Keratinocyte (primary cell): ENCODE results near the gene CBLL1.

Source experiments
- CTCF ChIP-seq, 3 experiments: IDR thresholded peaks in 1 of 3; conservative IDR thresholded peaks in 1 of 3; optimal IDR thresholded peaks in 1 of 3; 2 replicates in 2 of 3; 3 replicates in 1 of 3; pipeline versions ENCODE3 to v1.5.1; 2011; ENCODE audit warnings: low read length in 3 of 3, mild to moderate bottlenecking in 3 of 3, moderate library complexity in 2 of 3, control low read depth in 1 of 3, inconsistent platforms in 1 of 3; ENCODE audit not compliant: insufficient read depth in 2 of 3; ENCODE audit errors: extremely low read depth in 1 of 3
- EZH2 ChIP-seq: IDR thresholded peaks from one replicate; pipeline ENCODE4 v1.6.1; 2012; ENCODE audit warnings: inconsistent platforms, mild to moderate bottlenecking, low read length, moderate library complexity

- TF ChIP-seq CTCF (optimal IDR thresholded peaks at IDR 0.05 in 1 of 3, IDR thresholded peaks at IDR 0.05 in 1 of 3, conservative IDR thresholded peaks at IDR 0.05 in 1 of 3; ENCODE audit: extremely low read depth in 1 of 3, insufficient read depth in 2 of 3, low read length in 3 of 3) (no peak), EZH2 (no peak)
These were observed 34.3 kb downstream of the CBLL1 start for GRCh38 chr7:107778283-107778682.
